Loucy (cell line): ENCODE measurements around the gene SRGAP2C.
"Not testable (repeated sequence)": the region's sequence is repeated elsewhere in the genome, so short reads cannot be mapped to it uniquely, and the experiment has no call there.

Source experiments
- H2AFZ ChIP-seq: fragments of 200-600 bp; sonication (generic); 2 replicates; pipeline ENCODE4 v1.6.0; 2016; ENCODE audit warnings: antibody characterized with exemption, mild to moderate bottlenecking, low read length, moderate library complexity
- H3F3A ChIP-seq: fragments of 200-600 bp; 2 replicates; pipeline ENCODE4 v1.6.0; 2016; ENCODE audit warnings: antibody characterized with exemption, low read depth, mild to moderate bottlenecking
- H3K27me3 ChIP-seq: fragments of 200-600 bp; sonication (generic); 2 replicates; pipeline ENCODE4 v1.6.1; 2014; ENCODE audit warnings: low read length, mild to moderate bottlenecking; ENCODE audit not compliant: insufficient read depth, poor library complexity, severe bottlenecking
- H3K36me3 ChIP-seq: fragments of 200-600 bp; sonication (generic); 2 replicates; pipeline ENCODE4 v1.6.1; 2016; ENCODE audit warnings: low read length; ENCODE audit not compliant: insufficient read depth
- H3K4me1 ChIP-seq: fragments of 200-600 bp; sonication (generic); 2 replicates; pipeline ENCODE4 v1.5.1; 2014; ENCODE audit warnings: low read length, mild to moderate bottlenecking; ENCODE audit not compliant: insufficient read depth, poor library complexity, severe bottlenecking
- H3K4me2 ChIP-seq: fragments of 200-600 bp; sonication (generic); 2 replicates; pipeline ENCODE4 v1.6.0; 2014; ENCODE audit warnings: antibody characterized with exemption, low read length, low read depth, mild to moderate bottlenecking; ENCODE audit not compliant: poor library complexity, severe bottlenecking
- H3K4me3 ChIP-seq: fragments of 200-600 bp; sonication (generic); 2 replicates; pipeline ENCODE4 v1.5.1; 2014; ENCODE audit warnings: low read length, mild to moderate bottlenecking, mixed read lengths; ENCODE audit not compliant: poor library complexity, severe bottlenecking
- H3K79me2 ChIP-seq: fragments of 200-600 bp; sonication (generic); 2 replicates; pipeline ENCODE4 v1.6.1; 2014; ENCODE audit warnings: low read length; ENCODE audit not compliant: insufficient read depth
- H3K9ac ChIP-seq: fragments of 200-600 bp; sonication (generic); 2 replicates; pipeline ENCODE4 v1.6.0; 2014; ENCODE audit warnings: mild to moderate bottlenecking, low read depth, low read length, moderate library complexity; ENCODE audit not compliant: poor library complexity, severe bottlenecking
- H3K9me2 ChIP-seq: fragments of 200-600 bp; sonication (generic); replicated peaks from 2 replicates; pipeline ENCODE4 v1.6.1; 2016; ENCODE audit warnings: low read depth, low read length, mixed read lengths
- H3K9me3 ChIP-seq: fragments of 200-600 bp; sonication (generic); 2 replicates; pipeline ENCODE4 v1.6.1; 2014; ENCODE audit warnings: mild to moderate bottlenecking, antibody characterized with exemption, low read length, low read depth; ENCODE audit not compliant: insufficient read depth
- H4K20me1 ChIP-seq: fragments of 200-600 bp; sonication (generic); 2 replicates; pipeline ENCODE4 v1.6.0; 2014; ENCODE audit warnings: antibody characterized with exemption, low read length, mild to moderate bottlenecking; ENCODE audit not compliant: insufficient read depth, poor library complexity, severe bottlenecking

SRGAP2C gene

DNA sequence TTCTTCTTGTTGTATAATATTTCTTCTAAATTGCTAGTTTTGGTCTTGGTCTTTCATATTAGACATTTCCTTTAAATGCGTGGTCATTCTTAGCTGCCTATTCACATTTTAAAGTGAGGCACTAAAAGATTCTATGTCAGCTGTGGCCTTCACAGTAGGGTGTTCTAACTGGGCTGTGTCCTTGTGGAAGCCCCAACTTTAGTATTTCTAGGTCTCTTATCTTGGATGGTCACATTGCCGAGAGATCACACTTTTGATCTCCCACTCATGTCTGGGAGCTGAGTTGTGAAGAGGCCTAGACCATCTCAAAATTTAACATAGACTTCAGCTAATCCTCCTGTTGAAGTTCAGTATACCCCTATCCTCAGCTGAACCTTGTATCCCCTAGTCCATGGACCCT is 185.2 kb downstream of the SRGAP2C start:
- not testable (repeated sequence) for H3K9me2 ChIP-seq, H3K4me3 ChIP-seq, H2AFZ ChIP-seq, H3K79me2 ChIP-seq, H3F3A ChIP-seq, H3K4me2 ChIP-seq, H3K9me3 ChIP-seq, H3K36me3 ChIP-seq, H3K9ac ChIP-seq, H3K27me3 ChIP-seq, H4K20me1 ChIP-seq, H3K4me1 ChIP-seq

DNA sequence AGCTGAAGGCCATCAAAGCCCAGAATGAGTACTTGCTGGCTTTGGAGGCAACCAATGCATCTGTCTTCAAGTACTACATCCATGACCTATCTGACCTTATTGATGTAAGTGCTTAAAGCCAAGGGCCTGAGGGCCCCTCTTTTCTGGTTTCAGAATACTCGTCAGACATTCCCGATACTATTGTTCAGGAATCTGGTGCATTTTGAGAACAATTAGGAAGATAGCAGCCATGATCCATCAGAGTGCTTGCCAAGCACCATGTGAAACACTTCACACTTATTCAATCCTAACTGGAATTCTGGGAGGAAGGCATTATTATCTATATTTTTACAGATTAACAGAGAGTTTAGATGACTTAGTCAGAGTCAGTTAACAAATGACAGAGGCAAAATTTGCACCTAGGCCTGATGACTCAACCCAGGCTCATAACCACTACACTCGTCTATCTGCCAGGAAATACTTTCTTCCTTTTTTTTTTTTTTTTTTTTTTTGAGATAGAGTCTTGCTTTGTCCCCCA is 190.1 kb downstream of the SRGAP2C start:
- not testable (repeated sequence) for H3K9ac ChIP-seq, H3K4me3 ChIP-seq, H3K4me2 ChIP-seq, H3K27me3 ChIP-seq, H3K4me1 ChIP-seq, H3F3A ChIP-seq, H3K36me3 ChIP-seq, H4K20me1 ChIP-seq, H3K79me2 ChIP-seq, H3K9me3 ChIP-seq, H3K9me2 ChIP-seq, H2AFZ ChIP-seq

DNA sequence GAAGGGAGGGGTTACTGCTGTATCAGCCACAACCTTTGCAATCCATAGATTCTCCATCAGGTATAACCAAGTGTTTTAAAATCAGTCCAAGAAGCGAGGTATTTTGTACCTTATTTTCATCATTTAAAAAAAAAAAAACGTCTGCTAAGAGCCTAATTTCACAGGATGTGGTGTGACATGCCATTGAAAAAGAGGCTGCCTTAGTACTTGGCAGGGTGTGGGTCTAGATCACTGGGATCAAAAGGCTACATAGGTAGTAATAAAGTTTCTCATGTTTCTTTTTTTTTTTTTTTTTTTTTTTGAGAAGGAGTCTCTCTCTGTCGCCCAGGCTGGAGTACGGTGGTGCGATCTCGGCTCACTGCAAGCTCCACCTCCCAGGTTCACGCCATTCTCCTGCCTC is 192.2 kb downstream of the SRGAP2C start:
- not testable (repeated sequence) for H3K4me1 ChIP-seq, H3K9ac ChIP-seq, H3K36me3 ChIP-seq, H3K9me2 ChIP-seq, H3K4me2 ChIP-seq, H3F3A ChIP-seq, H3K27me3 ChIP-seq, H4K20me1 ChIP-seq, H2AFZ ChIP-seq, H3K4me3 ChIP-seq, H3K9me3 ChIP-seq, H3K79me2 ChIP-seq

DNA sequence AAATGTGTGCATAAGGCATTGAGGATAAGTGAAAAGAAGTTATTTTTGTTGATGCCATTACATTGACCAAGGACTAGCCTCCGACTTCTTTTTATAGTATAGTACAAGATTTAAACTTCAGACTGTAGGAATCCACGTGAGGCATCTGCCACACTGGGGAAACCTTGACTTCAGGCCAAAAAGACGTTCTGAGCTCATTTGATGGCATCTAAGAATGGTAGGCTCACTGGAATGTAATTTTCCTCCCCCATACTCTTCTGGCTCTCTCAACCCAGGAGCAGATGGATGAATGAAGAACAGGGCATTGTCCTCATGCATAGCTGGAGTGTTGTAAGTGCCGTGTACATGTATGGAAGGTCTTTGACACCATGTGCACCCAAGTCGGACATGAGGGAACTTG is 194.0 kb downstream of the SRGAP2C start:
- H3K4me2 ChIP-seq, H4K20me1 ChIP-seq, H3K9me2 ChIP-seq, H3K4me3 ChIP-seq, H3K4me1 ChIP-seq, H3K9ac ChIP-seq, H2AFZ ChIP-seq, H3K36me3 ChIP-seq, H3K9me3 ChIP-seq, H3K27me3 ChIP-seq, H3K79me2 ChIP-seq, H3F3A ChIP-seq: not testable (repeated sequence)

DNA sequence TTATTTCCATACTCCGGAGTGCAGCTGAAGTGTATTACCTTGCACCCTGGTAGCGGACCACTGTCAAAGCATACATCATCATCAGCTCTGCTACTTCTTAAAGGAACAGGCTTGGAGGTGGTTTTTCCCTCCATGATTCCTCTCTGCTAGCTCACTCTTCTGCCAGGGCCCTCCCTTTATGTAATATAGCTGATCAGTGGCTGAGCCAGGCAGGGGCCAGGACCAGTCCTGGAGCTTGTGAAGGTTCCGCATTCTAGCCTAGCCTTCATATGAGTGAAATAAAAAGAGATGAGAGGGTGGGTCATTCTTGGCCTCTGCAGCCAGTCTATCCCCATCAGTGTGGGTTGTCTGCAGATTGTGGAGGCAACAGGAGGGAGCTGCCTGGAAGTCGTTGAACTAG is 200.0 kb downstream of the SRGAP2C start:
- H3K4me2 ChIP-seq, H3K9me3 ChIP-seq, H3K4me1 ChIP-seq, H3K9ac ChIP-seq, H3K9me2 ChIP-seq, H2AFZ ChIP-seq, H3K79me2 ChIP-seq, H3K4me3 ChIP-seq, H4K20me1 ChIP-seq, H3F3A ChIP-seq, H3K27me3 ChIP-seq, H3K36me3 ChIP-seq: not testable (repeated sequence)

DNA sequence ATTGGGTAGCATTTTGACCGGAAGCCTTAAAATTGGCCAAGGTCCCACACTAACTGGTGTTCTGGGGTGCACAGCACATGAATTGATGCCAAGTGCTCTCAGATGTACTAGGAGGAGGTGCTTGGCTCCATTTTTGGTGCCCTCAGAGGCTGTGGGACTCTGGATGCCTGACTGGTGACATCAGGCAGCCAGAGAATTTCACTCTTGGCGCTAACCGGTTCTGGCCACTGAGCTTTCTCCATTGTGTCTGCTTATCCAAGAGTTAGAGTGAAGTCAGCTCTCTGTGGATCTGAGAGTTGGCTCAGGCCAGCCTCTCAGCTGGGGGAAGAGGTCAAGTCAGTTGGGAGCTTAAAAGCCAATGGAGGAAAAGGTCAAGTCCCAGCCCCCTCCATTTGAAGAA is 200.4 kb downstream of the SRGAP2C start:
- not testable (repeated sequence) for H3F3A ChIP-seq, H3K9me2 ChIP-seq, H3K27me3 ChIP-seq, H3K79me2 ChIP-seq, H3K4me3 ChIP-seq, H2AFZ ChIP-seq, H3K4me2 ChIP-seq, H3K4me1 ChIP-seq, H4K20me1 ChIP-seq, H3K9me3 ChIP-seq, H3K36me3 ChIP-seq, H3K9ac ChIP-seq

DNA sequence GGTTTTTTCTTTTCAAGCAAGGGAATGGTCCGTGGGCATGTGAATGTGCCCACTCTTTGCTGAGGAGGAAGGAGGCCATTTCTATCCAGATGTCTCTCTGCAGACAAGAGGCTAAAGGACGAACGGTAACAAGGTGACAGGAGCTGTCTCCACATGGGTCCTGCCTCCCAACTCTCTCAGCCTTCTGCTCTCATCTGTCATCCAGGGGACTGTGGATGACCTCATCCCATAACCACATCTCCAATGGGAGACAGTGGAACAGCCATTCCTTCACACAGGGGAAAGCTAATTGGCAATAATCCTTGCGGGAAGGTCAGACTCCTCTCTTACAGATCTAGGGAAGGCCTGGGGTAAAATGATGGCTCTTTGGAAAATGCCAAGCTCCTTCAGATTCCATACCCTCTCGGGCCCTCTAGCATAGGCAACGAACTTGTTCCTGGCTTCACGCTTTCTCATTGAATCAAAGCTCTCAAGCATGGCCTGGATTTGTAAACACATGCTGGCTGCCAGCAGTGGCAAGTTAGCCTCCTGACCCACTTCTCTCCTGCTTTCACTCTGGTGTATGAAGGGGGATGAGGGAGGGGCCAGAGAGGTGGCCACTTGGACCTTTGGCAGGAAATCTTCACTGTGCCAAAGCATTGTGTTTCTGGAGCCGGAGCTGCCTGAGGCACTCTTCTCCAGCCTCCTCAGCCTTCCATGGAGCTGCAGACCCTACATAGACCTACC is 201.0 kb downstream of the SRGAP2C start:
- H3K9me2 ChIP-seq, H3K79me2 ChIP-seq, H4K20me1 ChIP-seq, H3K9me3 ChIP-seq, H3K27me3 ChIP-seq, H3K4me3 ChIP-seq, H3K9ac ChIP-seq, H3K36me3 ChIP-seq, H2AFZ ChIP-seq, H3K4me2 ChIP-seq, H3K4me1 ChIP-seq, H3F3A ChIP-seq: not testable (repeated sequence)
